HG03045 (cell line): ENCODE data around the gene CFLAR.
"Not testable (repeated sequence)": the region's sequence is repeated elsewhere in the genome, so short reads cannot be mapped to it uniquely, and the experiment has no call there.

Experiments used
- ATAC-seq: cut with Tn5 transposase; IDR thresholded peaks from one replicate; pipeline ENCODE4 v1.9.1; 2021; ENCODE audit warnings: mild to moderate bottlenecking, moderate library complexity; ENCODE audit not compliant: unreplicated experiment

Gene CFLAR

GRCh38 chr2:201116115-201116958 is at the start of gene CFLAR:
Gene CFLAR (plus strand): TSS chr2:201116164. CDS start chr2:201129866, 13,702 bp downstream.
- peak; percentile 41 for ATAC-seq

DNA sequence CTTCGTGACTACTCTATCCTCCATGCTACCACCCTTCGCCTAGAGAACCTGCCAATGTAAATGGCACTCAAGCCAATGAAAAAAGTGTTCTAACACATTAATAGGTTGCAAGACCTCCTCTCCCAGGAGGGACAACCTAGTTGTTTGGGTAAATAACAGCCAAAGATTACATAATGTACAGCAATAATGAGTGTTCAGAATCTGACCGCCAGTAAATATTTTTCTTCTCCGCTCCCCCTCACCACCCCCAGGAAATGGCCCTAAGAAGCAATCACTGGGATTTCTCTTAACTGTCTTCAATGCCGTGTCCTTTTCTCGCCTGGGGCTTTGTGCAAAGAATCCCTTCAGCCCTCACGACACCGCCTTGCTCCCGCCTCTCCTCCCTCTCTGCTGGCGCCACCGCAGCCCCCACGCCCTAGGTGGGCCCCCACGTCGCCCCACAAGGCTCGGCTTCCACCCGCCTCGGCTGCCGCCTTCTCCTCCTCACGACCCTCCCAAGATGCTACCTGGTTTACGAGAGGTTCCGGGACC is 45.0 kb upstream of the CFLAR start:
- ATAC-seq = peak; percentile 32

DNA sequence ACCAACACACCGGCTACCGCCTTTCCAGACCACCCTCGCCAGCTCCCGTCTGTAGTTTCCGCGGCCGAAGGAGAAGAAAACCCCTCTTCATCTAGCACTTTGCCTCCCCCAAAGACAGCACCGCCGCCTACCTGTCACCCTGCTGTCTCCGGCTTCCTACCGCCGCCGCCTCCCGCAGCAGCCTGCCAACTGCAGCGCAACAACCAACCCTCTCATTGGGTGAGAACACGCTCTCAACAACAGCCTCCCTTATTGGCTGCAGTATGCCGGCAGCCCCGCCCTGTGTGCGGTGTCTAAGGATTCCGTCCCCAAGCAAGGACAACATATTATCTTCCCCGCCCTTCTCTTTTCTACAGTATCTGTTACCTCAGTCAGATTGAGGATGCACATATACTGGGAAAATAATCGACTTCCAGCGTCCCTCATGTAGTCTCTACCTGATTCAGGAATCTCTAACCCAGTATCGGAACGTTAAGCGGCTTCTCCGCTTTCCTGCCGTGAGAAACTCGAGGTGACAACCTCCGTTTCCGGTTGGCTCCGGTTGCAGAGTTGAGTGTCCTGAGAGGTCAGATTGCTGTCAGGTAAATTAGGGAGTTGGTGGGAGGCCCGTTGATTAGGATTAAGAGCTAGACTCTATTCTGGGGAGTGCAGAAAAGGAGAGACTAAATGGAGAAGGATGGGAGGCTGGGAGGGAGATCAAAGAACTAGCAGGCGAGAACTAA is 44.3 kb upstream of the CFLAR start, which contains the start of the genes HYCC2 and NDUFB3:
Gene HYCC2 (minus strand): TSS at position 193 of the 722 bp plus-strand sequence. CDS start 47,662 bp downstream, outside the sequence.
Gene NDUFB3 (plus strand): TSS at position 523 of the 722 bp plus-strand sequence. CDS start 6,882 bp downstream, outside the sequence.
- peak; percentile 99 for ATAC-seq

GRCh38 chr2:201072201-201072530 is 43.8 kb upstream of the CFLAR start:
- no peak for ATAC-seq

- ATAC-seq = no peak
These were observed 42.9 kb upstream of the CFLAR start for GRCh38 chr2:201073071-201073470.

- no peak for ATAC-seq
These were observed 41.0 kb upstream of the CFLAR start for GRCh38 chr2:201074996-201075395.

GRCh38 chr2:201084863-201085262 is 31.1 kb upstream of the CFLAR start:
- no peak for ATAC-seq

- no peak for ATAC-seq
These were observed 25.4 kb upstream of the CFLAR start for GRCh38 chr2:201090574-201090973.

DNA sequence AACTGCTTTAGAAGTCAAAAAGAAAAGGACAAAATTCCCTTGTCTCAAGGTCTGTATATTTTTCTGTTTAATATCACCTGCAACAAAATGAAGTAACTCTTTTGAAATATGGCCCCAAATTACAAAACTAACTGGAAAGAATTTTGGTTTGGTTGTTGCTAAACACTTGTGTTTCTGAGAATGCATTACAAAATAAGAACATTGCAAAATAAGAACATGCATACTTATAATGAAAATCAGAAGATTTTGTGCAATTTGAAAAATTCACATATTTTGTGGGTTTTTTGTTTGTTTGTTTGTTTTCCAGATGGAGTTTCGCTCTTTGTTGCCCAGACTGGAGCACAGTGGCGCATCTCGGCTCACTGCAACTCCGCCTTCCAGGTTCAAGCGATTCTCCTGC is 22.4 kb upstream of the CFLAR start:
- ATAC-seq = no peak

- no peak for ATAC-seq
These were observed 15.5 kb upstream of the CFLAR start for GRCh38 chr2:201100497-201100896.

- no peak for ATAC-seq
These were observed 10.2 kb upstream of the CFLAR start for GRCh38 chr2:201105759-201106158.

- ATAC-seq = no peak
These were observed 8.3 kb upstream of the CFLAR start for GRCh38 chr2:201107624-201108023.

DNA sequence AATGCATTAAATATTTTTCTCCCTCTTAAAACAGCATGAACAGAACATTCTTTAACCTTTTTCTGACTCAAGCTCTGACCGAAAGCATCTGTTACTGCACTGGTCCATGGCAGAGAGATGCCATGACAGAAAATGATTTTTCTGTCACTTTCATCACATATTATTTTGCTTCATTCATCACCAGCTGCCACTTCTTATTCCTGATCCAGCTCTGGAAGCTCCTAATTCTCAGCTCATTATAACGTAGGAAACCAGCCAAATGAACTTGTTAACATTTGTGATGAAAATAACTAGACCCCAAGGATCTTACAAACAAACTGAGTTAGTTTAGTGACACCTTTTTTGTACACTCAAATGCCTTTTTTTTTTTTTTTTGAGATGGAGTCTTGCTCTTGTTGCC is 7.6 kb upstream of the CFLAR start:
- ATAC-seq = no peak

GRCh38 chr2:201109186-201109585 is 6.8 kb upstream of the CFLAR start:
- no peak for ATAC-seq

GRCh38 chr2:201110615-201111014 is 5.3 kb upstream of the CFLAR start:
- no peak for ATAC-seq

DNA sequence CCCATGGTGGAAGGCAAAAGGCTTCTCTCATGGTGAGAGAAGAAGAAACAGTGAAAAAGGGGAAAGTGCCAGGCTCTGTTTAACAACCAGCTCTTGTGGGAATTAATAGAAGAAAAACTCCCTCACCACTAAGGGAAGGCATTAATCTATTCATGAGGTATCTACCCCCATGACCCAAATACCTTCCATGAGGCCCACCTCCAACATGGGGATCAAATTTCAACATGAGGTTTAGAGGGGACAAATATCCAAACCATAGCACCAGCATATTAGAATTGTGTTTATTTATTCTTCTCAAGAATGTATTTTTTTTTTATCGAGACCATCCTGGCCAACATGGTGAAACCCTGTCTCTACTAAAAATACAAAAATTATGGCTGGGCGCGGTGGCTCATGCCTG is 4.9 kb upstream of the CFLAR start:
- ATAC-seq = no peak

GRCh38 chr2:201114350-201114749 is 1.6 kb upstream of the CFLAR start:
- no peak for ATAC-seq

DNA sequence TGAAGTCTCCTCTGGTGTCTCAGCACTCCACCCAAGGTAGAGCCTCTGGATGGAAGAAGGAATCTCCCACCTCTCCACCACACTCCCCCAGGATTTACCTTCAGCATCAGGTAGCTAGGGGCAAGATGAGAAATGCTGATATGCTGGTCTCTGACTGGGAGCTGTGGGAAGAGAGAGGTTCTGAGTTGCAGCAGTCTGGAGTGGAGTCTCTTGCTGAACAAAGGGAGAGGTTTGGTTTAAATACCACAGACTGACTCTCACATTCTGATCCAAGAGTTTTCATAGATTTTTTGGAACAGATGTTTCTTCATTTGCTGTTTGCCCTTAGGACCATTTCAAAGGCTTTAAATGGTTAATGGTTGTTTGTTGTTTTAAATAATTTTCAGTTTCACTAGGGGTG is 1.1 kb upstream of the CFLAR start:
- ATAC-seq = no peak

- ATAC-seq = no peak
These were observed 1.2 kb downstream of the CFLAR start for GRCh38 chr2:201116959-201117734.

GRCh38 chr2:201117735-201118094 is 1.8 kb downstream of the CFLAR start:
- ATAC-seq = not testable (repeated sequence)
